GM04503 (cell line): Measurements from ENCODE around the gene NOP16.

Experiments
- DNase-seq: peaks from one replicate; pipeline ENCODE4 v3.0.0-alpha.2; 2012; ENCODE audit warnings: low read depth

The NOP16 gene

GRCh38 chr5:176384991-176385390, 3.4 kb downstream of the NOP16 start:
- no peak for DNase-seq

DNA sequence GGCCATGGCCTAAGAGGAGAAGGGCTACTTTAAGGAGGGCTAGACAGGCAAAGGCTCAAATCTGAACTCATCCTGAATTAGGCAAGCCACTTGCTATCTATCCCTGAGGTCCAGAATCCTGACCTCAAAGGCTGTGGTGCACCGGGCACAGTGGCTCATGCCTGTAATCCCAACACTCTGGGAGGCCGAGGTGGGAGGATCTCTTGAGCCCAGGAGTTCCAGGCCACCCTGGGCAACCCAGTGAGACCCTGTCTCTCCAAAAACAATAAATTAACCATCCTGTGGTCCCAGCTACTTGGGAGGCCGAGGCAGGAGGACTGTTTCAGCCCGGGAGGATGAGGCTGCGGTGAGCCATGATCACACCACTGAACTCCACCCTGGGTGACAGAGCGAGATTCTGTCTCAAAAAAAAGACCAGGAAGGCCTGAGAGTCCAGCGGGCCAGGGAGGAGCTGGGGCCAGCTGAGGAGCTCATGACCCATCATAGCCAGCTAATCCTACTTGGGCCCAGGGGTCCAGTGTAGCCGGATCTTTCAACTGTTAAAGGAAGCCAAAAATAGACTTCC, 4.0 kb downstream of the NOP16 start:
- DNase-seq, result no peak

- no peak for DNase-seq
Observed at GRCh38 chr5:176383961-176384360, 4.4 kb downstream of the NOP16 start.

GRCh38 chr5:176383248-176383905, 5.0 kb downstream of the NOP16 start:
- DNase-seq, result no peak

DNA sequence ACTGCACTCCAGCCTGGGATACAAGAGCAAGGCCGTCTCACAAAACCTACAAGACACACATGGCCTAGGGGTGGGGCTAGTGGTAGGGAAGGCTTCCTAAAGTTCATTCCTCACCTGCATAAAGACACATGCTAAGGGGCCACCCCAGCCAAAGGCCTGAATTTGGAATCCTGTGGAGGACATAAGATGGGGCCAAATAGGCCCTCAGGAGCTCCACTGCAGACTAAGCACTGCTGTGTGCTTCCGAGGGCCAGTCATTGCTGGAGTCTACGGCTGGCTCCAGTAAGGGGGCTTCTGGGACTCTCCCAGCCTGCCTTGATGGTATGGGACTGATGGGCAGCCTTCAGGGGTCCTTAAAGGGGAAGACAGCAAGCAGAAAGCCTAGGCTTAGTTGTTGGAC, 5.7 kb downstream of the NOP16 start:
- DNase-seq, result no peak

GRCh38 chr5:176381979-176382378, 6.4 kb downstream of the NOP16 start:
- no peak for DNase-seq

DNA sequence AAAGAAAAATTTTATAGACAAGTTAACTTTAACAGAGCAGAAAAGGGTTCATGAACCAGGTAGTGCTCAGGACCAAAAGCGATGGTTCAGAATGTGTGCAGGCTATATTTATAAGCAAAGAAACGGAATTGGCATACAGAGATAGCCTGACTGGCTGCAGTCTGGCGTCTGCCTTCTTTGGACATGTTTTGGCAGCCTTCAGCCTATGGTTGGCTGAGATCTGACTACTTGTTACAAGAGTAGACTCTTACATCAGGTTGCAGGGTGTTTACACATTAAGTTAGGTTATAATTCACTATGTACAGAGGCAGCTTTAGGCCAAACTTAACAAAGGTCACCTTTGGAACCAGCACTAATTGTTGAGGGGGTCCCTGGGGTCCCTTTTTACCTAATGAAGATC, 7.0 kb downstream of the NOP16 start:
- DNase-seq, result no peak

DNA sequence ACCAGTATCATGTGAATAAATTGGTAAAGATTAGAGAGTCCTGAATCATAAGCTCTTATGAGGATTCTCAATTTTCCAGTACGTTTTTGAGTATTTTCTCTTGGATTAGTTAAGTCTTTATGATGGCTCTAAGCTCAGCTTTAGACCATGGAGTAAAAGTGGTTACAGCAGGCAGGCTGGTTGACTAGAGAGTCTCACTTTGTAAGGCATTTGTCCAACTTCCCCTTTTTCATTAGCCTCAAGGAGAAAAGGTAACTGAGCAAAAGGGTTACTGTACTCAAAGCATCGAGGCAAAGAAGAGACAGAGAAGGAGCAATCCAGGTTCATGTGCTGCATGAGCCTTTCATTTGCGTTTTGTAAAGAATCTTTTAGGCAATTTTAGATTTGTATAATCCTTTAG, 8.5 kb downstream of the NOP16 start:
- no peak for DNase-seq

GRCh38 chr5:176373100-176373818, 15.1 kb downstream of the NOP16 start:
- no peak for DNase-seq

DNA sequence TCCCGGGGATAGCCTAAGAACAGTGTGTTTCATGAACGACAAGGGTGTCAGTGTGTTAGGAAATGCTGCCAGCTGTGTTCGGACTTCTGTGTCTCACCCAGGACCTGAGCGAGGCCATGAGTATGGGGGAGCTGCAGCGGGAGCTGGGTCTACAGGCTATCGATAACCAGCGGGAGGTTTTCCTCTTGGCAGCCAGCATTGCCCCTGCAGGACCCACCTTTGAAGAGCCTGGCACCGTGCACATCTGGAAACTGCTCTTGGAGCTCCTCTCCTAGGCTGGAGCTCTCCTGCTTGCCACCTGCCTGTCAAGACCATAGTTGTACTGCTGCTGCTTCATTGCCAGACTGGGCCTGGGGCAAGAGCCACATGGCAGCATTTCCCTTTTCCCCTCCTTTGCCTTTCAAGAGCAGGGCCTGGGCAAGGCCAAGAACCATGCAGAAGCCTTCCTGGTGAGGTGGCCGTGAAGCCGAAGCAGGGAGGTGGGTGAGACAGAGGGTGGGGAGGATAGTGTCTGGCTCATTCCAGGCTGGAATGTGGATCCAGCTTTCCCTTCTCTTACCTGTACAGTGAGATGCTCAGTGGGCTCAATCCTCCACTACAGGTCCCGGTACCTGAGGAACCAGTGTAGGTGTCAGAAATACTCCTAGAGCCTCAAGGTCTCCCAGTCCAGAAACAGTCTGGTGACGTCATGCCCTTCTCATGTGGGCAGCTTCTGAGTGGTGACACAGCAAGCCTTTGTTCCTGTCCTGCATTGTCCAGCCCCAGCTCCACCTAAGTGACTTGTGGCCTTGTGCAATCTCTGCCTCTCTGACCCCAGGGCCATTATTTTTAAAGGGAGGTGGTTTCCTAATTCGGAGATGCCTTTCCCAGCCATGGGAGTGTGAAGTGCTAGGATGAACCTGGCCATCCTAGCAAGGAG, 16.5 kb downstream of the NOP16 start:
- DNase-seq, result no peak

DNA sequence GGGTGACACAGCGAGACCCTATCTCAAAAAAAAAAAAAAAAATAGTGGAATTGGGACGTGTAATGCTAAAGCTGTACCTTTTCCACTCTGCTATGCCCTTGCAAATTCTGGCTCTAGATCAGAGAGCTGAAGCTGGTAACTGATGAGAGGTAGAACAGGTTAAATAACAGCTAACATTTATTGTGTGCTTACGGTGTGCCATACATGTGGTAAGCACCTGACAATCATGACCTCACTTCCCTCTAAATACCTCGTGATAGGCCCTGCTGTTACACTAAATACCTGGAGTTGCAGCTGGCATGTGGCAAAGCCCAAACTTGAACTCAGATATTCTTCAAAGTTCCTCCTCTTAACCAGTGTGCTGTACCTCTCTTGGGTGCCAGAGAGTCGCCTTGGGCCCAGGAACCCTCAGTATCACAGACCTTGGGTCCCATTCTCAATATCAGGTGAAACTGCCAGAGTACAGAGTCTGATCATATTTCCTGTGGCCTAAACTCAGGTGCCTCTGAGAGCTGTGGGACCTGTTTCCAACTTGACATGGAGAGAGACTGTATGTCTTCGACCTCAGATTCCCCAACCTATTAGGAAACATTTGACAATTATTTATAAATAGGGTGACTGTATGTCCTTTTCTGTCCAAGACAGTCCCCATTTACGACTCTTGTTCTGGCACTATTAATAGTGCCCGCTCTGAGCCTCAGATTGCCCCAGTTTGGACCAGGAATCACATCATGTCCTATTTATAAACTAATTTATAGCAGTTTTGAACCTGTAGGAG, 18.3 kb downstream of the NOP16 start:
- no peak for DNase-seq

GRCh38 chr5:176368726-176369125, 19.7 kb downstream of the NOP16 start:
- no peak for DNase-seq

DNA sequence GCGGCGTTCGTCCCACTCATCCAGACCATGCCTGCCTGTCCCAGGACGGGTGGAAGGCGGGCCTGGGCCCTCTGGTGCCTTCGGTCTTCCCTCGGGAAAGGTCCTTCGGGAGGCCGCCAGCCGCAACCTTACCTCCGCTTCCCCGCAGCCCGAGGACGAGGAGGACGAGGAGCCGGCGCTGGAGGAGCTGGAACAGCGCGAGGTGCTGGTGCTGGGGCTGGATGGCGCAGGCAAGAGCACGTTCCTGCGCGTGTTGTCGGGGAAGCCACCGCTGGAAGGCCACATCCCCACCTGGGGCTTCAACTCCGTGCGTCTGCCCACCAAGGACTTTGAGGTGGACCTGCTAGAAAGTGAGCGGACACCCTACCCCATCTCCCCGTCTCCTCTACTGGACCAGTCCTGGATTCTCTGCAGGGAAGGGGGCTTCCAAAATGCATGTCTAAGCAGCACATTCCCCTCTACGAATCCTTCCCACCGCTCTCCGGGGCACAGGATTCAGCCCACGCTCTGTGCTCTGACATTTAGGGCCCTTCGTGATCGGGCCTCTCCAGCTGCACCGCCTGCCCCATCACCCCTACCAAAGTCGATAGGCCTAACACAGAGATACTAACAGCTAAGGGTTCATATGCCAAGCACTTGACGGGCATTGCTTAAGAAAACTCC, 22.0 kb downstream of the NOP16 start:
- DNase-seq, result no peak

- no peak for DNase-seq
Observed at GRCh38 chr5:176365351-176366231, 22.8 kb downstream of the NOP16 start, which contains the start of gene ARL10. ARL10 (plus strand) TSS chr5:176365487; CDS start chr5:176365564, 77 bp downstream.

- DNase-seq, result no peak
Observed at GRCh38 chr5:176364765-176365350, 23.5 kb downstream of the NOP16 start.

- DNase-seq, result no peak
Observed at GRCh38 chr5:176362233-176362490, 26.2 kb downstream of the NOP16 start.

DNA sequence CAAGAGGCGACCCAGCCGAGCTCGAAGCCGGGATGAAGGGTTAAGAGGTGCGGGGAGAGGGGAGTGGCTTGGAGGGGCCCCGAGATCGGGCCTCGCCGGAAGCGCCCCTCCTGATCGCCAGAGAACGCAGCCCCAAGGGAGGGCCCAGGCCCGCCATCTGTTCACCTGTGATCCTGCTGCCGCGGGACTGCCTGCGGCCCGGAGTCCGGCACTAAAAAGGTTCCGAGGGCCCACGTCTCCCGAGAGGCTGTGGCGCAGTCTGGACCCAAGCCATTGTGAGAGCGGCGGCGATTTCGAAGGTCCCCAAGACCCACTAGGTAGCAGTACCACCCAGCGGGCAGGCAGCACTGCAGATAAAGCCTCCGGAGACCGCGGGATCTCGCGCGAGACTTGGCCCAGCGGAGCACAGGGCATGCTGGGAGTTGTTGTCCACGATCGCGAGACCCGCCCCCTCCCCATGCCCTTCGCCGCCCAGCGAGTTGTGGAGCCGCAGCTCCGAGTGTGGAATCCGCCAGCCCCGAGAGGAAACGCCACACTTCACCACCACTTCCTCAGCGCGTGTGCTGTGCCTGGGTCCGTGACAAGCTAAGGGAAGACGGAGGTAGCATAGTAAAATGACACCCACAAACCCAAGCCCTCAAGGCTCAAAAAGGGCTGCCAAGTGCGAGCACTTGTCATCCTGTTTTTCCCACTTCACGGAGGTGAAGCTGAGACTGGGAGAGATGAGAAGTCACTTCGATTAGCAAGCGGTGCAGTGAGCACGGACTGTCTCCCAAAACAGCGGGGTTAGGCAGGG, 26.8 kb downstream of the NOP16 start, which contains the start of gene KIAA1191:
KIAA1191 (minus strand) TSS at position 328 of the 796 bp plus-strand sequence. CDS start 2,256 bp downstream, outside the sequence.
- peak; percentile 58 for DNase-seq

- no peak for DNase-seq
Observed at GRCh38 chr5:176360894-176361436, 27.4 kb downstream of the NOP16 start.

- DNase-seq, result no peak
Observed at GRCh38 chr5:176359658-176360057, 28.7 kb downstream of the NOP16 start.
